GM21786 (cell line): ENCODE data around the gene KBTBD13.

Experiments
- ATAC-seq: cut with Tn5 transposase; IDR thresholded peaks from one replicate; pipeline ENCODE4 v1.9.1; 2021; ENCODE audit not compliant: unreplicated experiment

KBTBD13 gene

GRCh38 chr15:65076486-65077290 is at the start of gene KBTBD13:
KBTBD13 (plus strand) TSS chr15:65076746; CDS start chr15:65076816, 70 bp downstream.
- ATAC-seq, result no peak

- no peak for ATAC-seq
These were observed 49.8 kb upstream of the KBTBD13 start for GRCh38 chr15:65026756-65027155.

GRCh38 chr15:65027593-65027992 is 49.0 kb upstream of the KBTBD13 start:
- ATAC-seq, result no peak

- no peak for ATAC-seq
These were observed 48.2 kb upstream of the KBTBD13 start for GRCh38 chr15:65028338-65028737.

- ATAC-seq, result no peak
These were observed 47.4 kb upstream of the KBTBD13 start, which contains the start of gene MTFMT for GRCh38 chr15:65028921-65029735. MTFMT (minus strand) TSS chr15:65029639; CDS start chr15:65029613, 26 bp downstream.

GRCh38 chr15:65029736-65030208 is 46.8 kb upstream of the KBTBD13 start:
- ATAC-seq, result no peak

GRCh38 chr15:65032801-65033537 is 43.6 kb upstream of the KBTBD13 start:
- peak; percentile 67 for ATAC-seq

- ATAC-seq, result no peak
These were observed 42.8 kb upstream of the KBTBD13 start for GRCh38 chr15:65033659-65034269.

- no peak for ATAC-seq
These were observed 41.8 kb upstream of the KBTBD13 start for GRCh38 chr15:65034719-65035118.

GRCh38 chr15:65037309-65037708 is 39.2 kb upstream of the KBTBD13 start:
- no peak for ATAC-seq

- no peak for ATAC-seq
These were observed 38.1 kb upstream of the KBTBD13 start for GRCh38 chr15:65038428-65038827.

- no peak for ATAC-seq
These were observed 37.7 kb upstream of the KBTBD13 start for GRCh38 chr15:65038836-65039235.

GRCh38 chr15:65040461-65040860 is 36.1 kb upstream of the KBTBD13 start:
- no peak for ATAC-seq

GRCh38 chr15:65041787-65042186 is 34.8 kb upstream of the KBTBD13 start:
- no peak for ATAC-seq

- no peak for ATAC-seq
These were observed 33.7 kb upstream of the KBTBD13 start for GRCh38 chr15:65042776-65043327.

- ATAC-seq, result peak; percentile 64
These were observed 32.3 kb upstream of the KBTBD13 start for GRCh38 chr15:65044218-65044617.

GRCh38 chr15:65044724-65045481 is 31.6 kb upstream of the KBTBD13 start, which contains the start of gene SLC51B:
SLC51B (plus strand) TSS chr15:65045387; CDS start chr15:65050005, 4,618 bp downstream.
- no peak for ATAC-seq

- no peak for ATAC-seq
These were observed 28.3 kb upstream of the KBTBD13 start for GRCh38 chr15:65048241-65048640.

- ATAC-seq, result peak; percentile 89
These were observed 27.1 kb upstream of the KBTBD13 start for GRCh38 chr15:65049418-65049840.
